NT2/D1 (cell line): Measurements from ENCODE around the gene MED15.

Experiments
- DNase-seq: peaks from one replicate; pipeline ENCODE4 v3.0.0-alpha.2; 2011; ENCODE audit warnings: low read depth, low spot score
- H3K27me3 ChIP-seq: 2 replicates; pipeline ENCODE4 v1.6.0; 2011; ENCODE audit warnings: mild to moderate bottlenecking; ENCODE audit not compliant: insufficient read length, insufficient read depth
- H3K36me3 ChIP-seq: 2 replicates; pipeline ENCODE4 v1.6.1; 2011; ENCODE audit warnings: mild to moderate bottlenecking, low read length, mixed read lengths; ENCODE audit not compliant: insufficient read depth, insufficient read length
- H3K4me1 ChIP-seq: 2 replicates; pipeline ENCODE4 v1.5.1; 2011; ENCODE audit not compliant: insufficient read depth, insufficient read length
- H3K4me3 ChIP-seq: 2 replicates; pipeline ENCODE4 v1.5.1; 2011; ENCODE audit warnings: low read depth; ENCODE audit not compliant: insufficient read length
- H3K9ac ChIP-seq: 2 replicates; pipeline ENCODE4 v1.6.0; 2011; ENCODE audit warnings: low read depth; ENCODE audit not compliant: insufficient read length
- H3K9me3 ChIP-seq: 2 replicates; pipeline ENCODE4 v1.5.1; 2011; ENCODE audit warnings: mild to moderate bottlenecking, low read length; ENCODE audit not compliant: insufficient read depth
- SUZ12 ChIP-seq: IDR thresholded peaks from 2 replicates; pipeline ENCODE4 v1.6.1; 2011; ENCODE audit not compliant: insufficient read length, insufficient read depth; ENCODE audit errors: extremely low read depth
- YY1 ChIP-seq: IDR thresholded peaks from 2 replicates; pipeline ENCODE4 v1.6.1; 2011; ENCODE audit not compliant: insufficient read length, insufficient read depth
- ZNF274 ChIP-seq: IDR thresholded peaks from 2 replicates; pipeline ENCODE4 v1.6.1; 2011; ENCODE audit warnings: mild to moderate bottlenecking, low read depth, low read length

MED15 gene

DNA sequence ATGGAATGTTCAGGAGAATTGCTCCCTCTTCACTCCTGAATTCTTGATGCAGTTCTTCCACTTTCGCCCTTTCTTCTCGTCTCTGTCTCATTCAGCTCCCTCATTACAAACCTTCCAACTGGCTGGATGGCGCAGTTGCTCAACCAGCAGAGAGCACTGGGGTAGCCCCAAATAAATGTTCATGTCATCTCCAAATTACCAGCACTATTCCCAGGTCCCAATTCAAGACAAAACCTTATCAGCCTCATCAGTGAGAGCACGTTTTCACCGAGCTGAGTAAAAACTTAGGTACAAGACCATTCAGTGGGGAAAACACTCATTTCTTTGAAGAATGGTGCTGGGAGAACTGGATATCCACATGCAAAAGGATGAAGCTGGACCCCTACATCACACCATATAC lies 120.0 kb downstream of the MED15 start:
- Histone ChIP-seq H3K4me3 (no peak overlapping the region), H3K9ac (no peak overlapping the region), H3K9me3 (no peaks in the 10 kb centered on the region), H3K4me1 (no peaks in the 10 kb centered on the region), H3K36me3 (no peaks in the 10 kb centered on the region), H3K27me3 (no peaks in the 10 kb centered on the region)
- no peak for TF ChIP-seq SUZ12
- no peak for TF ChIP-seq YY1
- no peak for TF ChIP-seq ZNF274
- no peak for DNase-seq

DNA sequence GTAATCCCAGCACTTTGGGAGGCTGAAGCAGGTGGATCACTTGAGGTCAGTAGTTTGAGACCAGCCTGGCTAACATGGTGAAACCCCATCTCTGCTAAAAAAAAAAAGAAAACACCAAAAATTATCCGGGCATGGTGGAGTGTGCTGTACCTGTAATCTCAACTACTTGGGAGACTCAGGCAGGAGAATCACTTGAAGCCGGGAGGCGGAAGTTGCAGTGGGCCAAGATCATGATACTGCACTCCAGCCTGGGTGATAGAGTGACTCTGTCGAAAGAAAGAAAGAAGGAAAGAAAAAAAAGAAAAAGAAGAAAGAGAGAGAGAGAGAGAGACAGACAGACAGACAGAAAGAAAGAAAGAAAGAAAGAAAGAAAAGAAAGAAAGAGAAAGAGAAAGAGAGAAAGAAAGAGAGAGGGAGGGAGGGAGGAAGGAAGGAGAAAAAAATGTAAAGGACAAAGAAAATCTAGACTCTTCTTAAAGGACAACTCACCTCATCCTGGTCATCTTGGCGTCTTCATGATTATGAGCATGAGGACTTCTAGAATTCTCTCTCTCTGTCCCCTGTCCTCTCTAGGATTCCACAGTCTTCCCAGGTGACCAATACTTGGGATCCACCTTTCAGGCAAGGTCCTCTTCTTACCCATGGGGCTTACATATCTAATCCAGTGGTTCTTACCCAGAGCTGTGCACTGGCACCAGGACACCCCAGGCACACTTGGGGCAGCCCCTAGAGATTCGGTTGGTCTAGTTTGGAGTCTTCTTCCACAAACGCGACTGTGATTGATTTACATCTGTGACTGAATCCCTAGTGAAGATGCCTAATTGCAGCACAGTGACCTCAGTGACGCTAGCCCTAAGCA lies 120.9 kb downstream of the MED15 start:
- no peaks in the 10 kb centered on the region for H3K27me3 ChIP-seq
- no peaks in the 10 kb centered on the region for H3K4me1 ChIP-seq
- DNase-seq, result no peak
- no peaks in the 10 kb centered on the region for H3K9me3 ChIP-seq
- H3K9ac ChIP-seq, result no peak overlapping the region
- H3K4me3 ChIP-seq, result no peak overlapping the region
- no peaks in the 10 kb centered on the region for H3K36me3 ChIP-seq
- TF ChIP-seq SUZ12, result no peak
- no peak for TF ChIP-seq YY1
- TF ChIP-seq ZNF274, result no peak

DNA sequence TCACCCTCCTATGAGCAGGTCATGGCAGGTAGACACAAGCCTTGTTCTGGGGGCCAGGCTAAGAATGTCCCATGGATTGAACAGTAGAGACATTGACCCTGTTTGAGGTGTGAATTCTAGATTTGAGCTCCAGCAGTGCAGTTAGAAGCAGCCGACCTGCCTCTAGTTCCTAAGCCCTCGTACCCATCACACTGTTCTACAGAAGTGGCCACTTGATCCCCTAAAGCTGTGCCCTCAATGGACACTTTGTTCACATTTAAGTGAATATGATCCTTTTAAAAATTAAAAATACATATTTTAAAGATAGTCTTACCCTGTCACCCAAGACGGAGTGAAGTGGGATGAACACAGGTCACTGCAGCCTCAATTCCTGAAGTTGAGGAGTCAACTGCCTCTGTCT lies 122.0 kb downstream of the MED15 start:
- Histone ChIP-seq H3K36me3 (no peaks in the 10 kb centered on the region), H3K9ac (no peak overlapping the region), H3K27me3 (no peaks in the 10 kb centered on the region), H3K4me1 (no peaks in the 10 kb centered on the region), H3K9me3 (no peaks in the 10 kb centered on the region), H3K4me3 (no peak overlapping the region)
- TF ChIP-seq ZNF274, result no peak
- no peak for TF ChIP-seq SUZ12
- no peak for TF ChIP-seq YY1
- no peak for DNase-seq

DNA sequence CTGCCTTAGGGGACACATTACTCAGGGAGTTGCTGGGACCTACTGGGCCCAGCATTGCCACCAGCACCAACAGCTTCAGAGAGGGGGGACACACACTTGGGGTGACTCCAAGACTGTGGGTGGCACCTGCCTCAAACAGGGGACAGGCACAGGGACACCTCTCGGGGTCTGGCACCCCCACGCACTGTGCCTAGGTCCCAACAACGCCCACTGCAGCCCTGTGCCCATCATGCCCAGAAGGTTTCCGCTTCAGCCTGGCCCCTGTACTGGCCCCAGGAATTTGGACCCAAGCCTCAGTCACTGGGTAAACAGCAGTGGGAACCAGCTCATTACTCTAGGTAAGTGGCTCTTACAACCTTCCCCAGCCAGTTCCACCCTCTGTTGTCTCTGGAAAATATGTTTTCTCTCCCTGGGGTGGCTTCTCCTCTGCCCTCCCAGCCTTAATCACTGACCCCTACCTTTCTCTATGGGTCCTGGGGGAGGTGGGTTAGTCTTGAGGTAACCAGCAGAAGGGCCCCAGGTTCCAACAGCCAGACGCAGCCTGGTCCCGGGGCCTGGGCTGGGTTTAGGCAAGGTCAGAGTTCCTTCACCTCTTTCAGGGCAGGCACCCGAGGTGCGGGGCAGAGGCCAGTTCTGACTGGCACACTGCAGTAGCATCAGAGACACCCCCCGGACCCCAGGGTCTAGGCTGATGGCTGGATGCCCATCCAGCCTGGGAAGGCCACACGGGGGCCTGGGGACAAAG lies 123.6 kb downstream of the MED15 start:
- TF ChIP-seq ZNF274, result no peak
- no peak for TF ChIP-seq YY1
- no peak for TF ChIP-seq SUZ12
- Histone ChIP-seq H3K4me1 (no peaks in the 10 kb centered on the region), H3K36me3 (no peaks in the 10 kb centered on the region), H3K27me3 (no peaks in the 10 kb centered on the region), H3K4me3 (no peak overlapping the region), H3K9ac (no peak overlapping the region), H3K9me3 (no peaks in the 10 kb centered on the region)
- no peak for DNase-seq

GRCh38 chr22:20632082-20632481 lies 124.7 kb downstream of the MED15 start:
- no peak for DNase-seq
- Histone ChIP-seq H3K36me3 (no peaks in the 10 kb centered on the region), H3K4me3 (no peak overlapping the region)

DNA sequence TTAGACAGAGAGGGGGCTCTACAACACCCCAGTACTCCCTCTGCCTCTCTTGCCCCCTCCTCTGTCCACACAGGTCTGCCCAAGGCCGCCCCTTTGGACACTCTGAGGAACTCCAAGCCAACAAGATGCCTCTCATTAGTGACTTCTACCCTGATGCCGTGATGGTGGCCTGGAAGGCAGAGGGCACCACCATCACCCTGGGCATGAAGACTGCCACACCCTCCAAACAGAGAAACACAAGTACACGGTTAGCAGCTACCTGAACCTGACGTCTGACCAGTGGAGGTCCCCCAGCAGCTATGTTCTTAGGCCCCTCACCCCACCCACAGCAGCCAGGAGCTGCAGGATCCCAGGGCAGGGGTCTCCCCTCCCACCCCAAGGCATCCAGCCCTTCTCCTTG lies 125.1 kb downstream of the MED15 start:
- H3K9ac ChIP-seq, result no peak overlapping the region
- no peak overlapping the region for H3K4me3 ChIP-seq
- DNase-seq, result no peak
- no peaks in the 10 kb centered on the region for H3K27me3 ChIP-seq
- H3K36me3 ChIP-seq, result no peaks in the 10 kb centered on the region
- no peaks in the 10 kb centered on the region for H3K9me3 ChIP-seq
- no peak for TF ChIP-seq ZNF274
- no peak for TF ChIP-seq YY1
- TF ChIP-seq SUZ12, result no peak
- peaks cover 3% of the 10 kb centered on the region for H3K4me1 ChIP-seq

More at GRCh38 chr22:20632082-20632481, 124.7 kb downstream of the MED15 start:
- Histone ChIP-seq H3K9me3 (no peaks in the 10 kb centered on the region), H3K27me3 (no peaks in the 10 kb centered on the region), H3K9ac (no peak overlapping the region), H3K4me1 (peaks cover 3% of the 10 kb centered on the region)
- no peak for TF ChIP-seq ZNF274
- TF ChIP-seq YY1, result no peak
- no peak for TF ChIP-seq SUZ12

- TF ChIP-seq SUZ12 (no peak), YY1 (no peak), ZNF274 (no peak)
- Histone ChIP-seq H3K36me3 (no peaks in the 10 kb centered on the region), H3K4me3 (no peak overlapping the region), H3K27me3 (no peaks in the 10 kb centered on the region), H3K9ac (no peak overlapping the region), H3K9me3 (no peaks in the 10 kb centered on the region), H3K4me1 (peaks cover 3% of the 10 kb centered on the region)
- DNase-seq, result no peak
These were observed 127.3 kb downstream of the MED15 start for GRCh38 chr22:20634560-20635226.
